ENCODE measurements around the gene ENTR1.

Gene ENTR1

GRCh38 chr9:136396219-136396515 is 14.2 kb downstream of the ENTR1 start:
- no peak for DNase-seq (ENCODE audit: low read depth in 2 of 2)

GRCh38 chr9:136395345-136396218 is 14.8 kb downstream of the ENTR1 start:
- no peak for DNase-seq (ENCODE audit: low read depth in 2 of 2)

- no peak for DNase-seq (ENCODE audit: low read depth in 2 of 2)
Measured at GRCh38 chr9:136395020-136395340, 15.4 kb downstream of the ENTR1 start.

- DNase-seq (ENCODE audit: low read depth in 2 of 2) = no peak
Measured at GRCh38 chr9:136394312-136395019, 15.9 kb downstream of the ENTR1 start.

- DNase-seq (ENCODE audit: low read depth in 2 of 2) = no peak
Measured at GRCh38 chr9:136393531-136393930, 16.9 kb downstream of the ENTR1 start.

GRCh38 chr9:136392538-136393449 is 17.6 kb downstream of the ENTR1 start:
- DNase-seq (ENCODE audit: low read depth in 2 of 2) = no peak

GRCh38 chr9:136391737-136392537 is 18.5 kb downstream of the ENTR1 start:
- DNase-seq (ENCODE audit: low read depth in 2 of 2) = no peak

- no peak for DNase-seq (ENCODE audit: low read depth in 2 of 2)
Measured at GRCh38 chr9:136389396-136389795, 21.0 kb downstream of the ENTR1 start.

- no peak for DNase-seq (ENCODE audit: low read depth in 2 of 2)
Measured at GRCh38 chr9:136387217-136387616, 23.2 kb downstream of the ENTR1 start.

- DNase-seq (ENCODE audit: low read depth in 2 of 2) = no peak
Measured at GRCh38 chr9:136386018-136386417, 24.4 kb downstream of the ENTR1 start.

- DNase-seq (ENCODE audit: low read depth in 2 of 2) = no peak
Measured at GRCh38 chr9:136385015-136385414, 25.4 kb downstream of the ENTR1 start.

- no peak for DNase-seq (ENCODE audit: low read depth in 2 of 2)
Measured at GRCh38 chr9:136383436-136383835, 27.0 kb downstream of the ENTR1 start.

- no peak for DNase-seq (ENCODE audit: low read depth in 2 of 2)
Measured at GRCh38 chr9:136381966-136382513, 28.4 kb downstream of the ENTR1 start.

GRCh38 chr9:136381311-136381710 is 29.1 kb downstream of the ENTR1 start:
- DNase-seq (ENCODE audit: low read depth in 2 of 2) = no peak

- DNase-seq (ENCODE audit: low read depth in 2 of 2) = no peak
Measured at GRCh38 chr9:136380381-136380780, 30.0 kb downstream of the ENTR1 start.

GRCh38 chr9:136379891-136380290 is 30.5 kb downstream of the ENTR1 start:
- no peak for DNase-seq (ENCODE audit: low read depth in 2 of 2)

GRCh38 chr9:136379401-136379800 is 31.0 kb downstream of the ENTR1 start:
- DNase-seq (ENCODE audit: low read depth in 2 of 2) = no peak

- no peak for DNase-seq (ENCODE audit: low read depth in 2 of 2)
Measured at GRCh38 chr9:136379003-136379287, 31.5 kb downstream of the ENTR1 start.

- DNase-seq (ENCODE audit: low read depth in 2 of 2) = no peak
Measured at GRCh38 chr9:136378170-136379002, 32.0 kb downstream of the ENTR1 start.

- DNase-seq (ENCODE audit: low read depth in 2 of 2) = no peak
Measured at GRCh38 chr9:136377341-136378169, 32.9 kb downstream of the ENTR1 start.

Data from fibroblast of skin of left quadriceps (primary cell).